CD8-positive, alpha-beta memory T cell (primary cell): Measurements from ENCODE around the gene ZMPSTE24. TPM values are rescaled to one million over a fixed set of nuclear protein-coding genes. Genes with fewer than 3 reads are reported as not detected.

Source experiments
- CTCF ChIA-PET: fragments of 350-600 bp; sonication (Branson Sonifier 250); formaldehyde crosslinking; loops from one replicate; lab custom pipeline; 2021; ENCODE audit warnings: antibody characterized with exemption; lab: Charles Lee
- POLR2A ChIA-PET: fragments of 350-600 bp; sonication (Branson Sonifier 250); formaldehyde crosslinking; loops from one replicate; lab custom pipeline; 2021; ENCODE audit warnings: antibody characterized with exemption; lab: Charles Lee
- DNase-seq, 5 donors: peaks; one replicate each; pipeline versions ENCODE4 v3.0.0 to v3.0.0-alpha.2; 2020 to 2022; ENCODE audit warnings: mixed read lengths in 1 of 5
- H3K27ac ChIP-seq: one replicate; pipeline ENCODE4 v1.7.0; 2013; ENCODE audit warnings: low read depth, mild to moderate bottlenecking, low read length, moderate library complexity
- H3K27me3 ChIP-seq: 2 replicates; pipeline ENCODE4 v1.7.0; 2013; ENCODE audit warnings: low read length, mild to moderate bottlenecking; ENCODE audit not compliant: insufficient read depth, poor library complexity, severe bottlenecking
- H3K36me3 ChIP-seq: 2 replicates; pipeline ENCODE4 v1.7.0; 2013; ENCODE audit warnings: mild to moderate bottlenecking, low read length, moderate library complexity; ENCODE audit not compliant: insufficient read depth
- H3K4me1 ChIP-seq: 2 replicates; pipeline ENCODE4 v1.7.0; 2013; ENCODE audit warnings: mild to moderate bottlenecking, low read length, moderate library complexity; ENCODE audit not compliant: insufficient read depth
- H3K4me3 ChIP-seq: 2 replicates; pipeline ENCODE4 v1.7.0; 2013; ENCODE audit warnings: mild to moderate bottlenecking, low read length
- H3K9me3 ChIP-seq: 2 replicates; pipeline ENCODE4 v1.7.0; 2013; ENCODE audit warnings: mild to moderate bottlenecking, low read length
- H3K27ac Mint-ChIP-seq, 8 donors: one replicate each; pipeline ENCODE4 v1.8.0; 2020 to 2021; ENCODE audit warnings: mixed read lengths in 8 of 8, mild to moderate bottlenecking in 6 of 8, inconsistent platforms in 3 of 8, moderate library complexity in 3 of 8
- H3K27me3 Mint-ChIP-seq, 2 donors: one replicate each; pipeline ENCODE4 v1.8.0; 2020 to 2021; ENCODE audit warnings: mixed read lengths in 2 of 2, mild to moderate bottlenecking in 1 of 2, moderate library complexity in 1 of 2
- H3K36me3 Mint-ChIP-seq, 3 donors: one replicate each; pipeline ENCODE4 v1.8.0; 2020 to 2021; ENCODE audit warnings: mixed read lengths in 3 of 3, inconsistent platforms in 1 of 3, mild to moderate bottlenecking in 1 of 3
- H3K4me1 Mint-ChIP-seq, 3 donors: one replicate each; pipeline ENCODE4 v1.8.0; 2020 to 2021; ENCODE audit warnings: mixed read lengths in 3 of 3, inconsistent platforms in 1 of 3, mild to moderate bottlenecking in 1 of 3
- H3K4me3 Mint-ChIP-seq, 7 donors: one replicate each; pipeline ENCODE4 v1.8.0; 2020 to 2021; ENCODE audit warnings: mixed read lengths in 7 of 7, mild to moderate bottlenecking in 6 of 7, moderate library complexity in 4 of 7, inconsistent platforms in 2 of 7
- H3K9me3 Mint-ChIP-seq, 5 donors: one replicate each; pipeline ENCODE4 v1.8.0; 2020 to 2022; ENCODE audit warnings: mixed read lengths in 5 of 5, mild to moderate bottlenecking in 3 of 5, moderate library complexity in 2 of 5, inconsistent platforms in 1 of 5
- polyA plus RNA-seq: library from polyadenylated mRNA; unstranded; fragments of 300-500 nt; fragmentation: Illumina TruSeq; gene quantifications from one replicate; pipeline ENCODE4 v1.2.3, GENCODE V29; 2021
- total RNA-seq, 2 experiments: library from RNA; stranded (reverse); gene quantifications; one replicate each; pipeline ENCODE4 v1.2.3, GENCODE V29; 2021

The ZMPSTE24 gene
- total and polyA plus RNA-seq, 3 experiments from 2014 or later, result 32.5 to 53.7 (median 51.0) TPM

DNA sequence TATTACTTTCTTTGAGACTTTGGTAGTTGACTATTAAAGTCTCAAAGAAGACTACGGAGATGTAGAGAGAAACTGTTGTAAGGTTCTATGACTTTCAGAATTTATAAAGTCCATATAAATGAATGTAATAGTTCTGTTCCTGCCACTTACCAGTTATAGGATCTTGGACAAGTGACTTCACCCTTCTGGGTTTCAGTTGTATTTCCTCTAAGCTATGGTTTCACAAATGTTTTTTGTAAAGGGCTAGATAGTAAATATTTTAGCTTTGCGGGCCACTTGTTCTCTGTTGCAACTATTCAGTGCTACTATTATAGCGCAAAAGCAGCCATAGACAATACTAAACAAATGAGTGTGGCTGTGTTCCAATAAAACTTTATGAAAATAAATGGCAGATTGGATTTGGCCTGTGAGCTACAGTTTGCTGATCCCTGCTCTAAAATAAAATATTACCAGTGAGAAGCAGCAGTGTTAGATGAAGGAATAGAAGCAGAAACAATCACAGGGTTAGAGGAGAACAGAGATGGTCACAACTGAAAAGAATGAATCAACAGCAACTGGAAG is 14.7 kb downstream of the ZMPSTE24 start:
- CTCF ChIA-PET, result interaction anchor here (1.4 kb wide), 1 partner anchor 42 kb away, joined by 4 read pairs; no protein-coding TSS in a partner anchor
- peaks cover 0 to 71% (median 33%) of the 10 kb centered on the region in 3 donors for H3K36me3 Mint-ChIP-seq
- H3K27ac Mint-ChIP-seq, result peak overlapping the region in 5 of 8 donors; percentile 12 to 74 (median 23)
- Histone ChIP-seq H3K4me3 (no peak overlapping the region), H3K36me3 (peaks cover 45% of the 10 kb centered on the region), H3K9me3 (no peaks in the 10 kb centered on the region), H3K27ac (no peak overlapping the region), H3K27me3 (no peaks in the 10 kb centered on the region), H3K4me1 (no peaks in the 10 kb centered on the region)
- H3K27me3 Mint-ChIP-seq, result no peaks in the 10 kb centered on the region
- H3K9me3 Mint-ChIP-seq, result no peaks in the 10 kb centered on the region
- no peak overlapping the region for H3K4me3 Mint-ChIP-seq
- POLR2A ChIA-PET, result no interaction called here
- H3K4me1 Mint-ChIP-seq, result peaks cover 0 to 9% (median 3%) of the 10 kb centered on the region in 3 donors
- no peak for DNase-seq

DNA sequence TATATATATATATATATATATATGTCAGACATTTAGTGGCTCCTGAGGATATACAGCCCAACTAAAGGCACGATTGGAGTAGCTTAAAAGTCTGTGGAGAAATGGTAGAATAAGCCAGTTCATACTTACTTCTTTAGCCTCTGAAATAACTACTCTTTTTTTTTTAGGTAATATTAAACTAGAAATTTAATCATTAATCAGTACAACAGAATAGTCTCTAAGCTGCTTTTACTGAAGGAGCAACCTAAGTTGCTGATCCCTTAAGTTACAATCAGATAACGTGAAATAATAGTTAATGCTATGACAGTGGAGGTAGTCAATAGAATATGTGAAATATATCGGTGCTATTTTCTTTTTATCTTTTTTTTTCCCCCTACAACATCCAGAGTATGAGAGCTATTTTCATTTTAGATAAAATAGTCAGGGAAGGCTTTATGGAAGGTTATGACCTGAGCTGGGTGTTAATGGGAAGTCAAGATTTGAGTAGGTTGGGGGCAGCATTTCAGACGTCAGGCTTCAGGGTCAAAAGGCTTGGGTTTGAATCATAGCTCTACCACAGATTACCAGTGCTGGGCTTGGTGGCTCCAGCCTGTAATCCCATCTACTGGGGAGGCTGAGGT is 15.6 kb downstream of the ZMPSTE24 start:
- H3K27me3 ChIP-seq, result no peaks in the 10 kb centered on the region
- POLR2A ChIA-PET, result no interaction called here
- H3K27me3 Mint-ChIP-seq, result no peaks in the 10 kb centered on the region
- H3K4me1 Mint-ChIP-seq, result peaks cover 0 to 9% (median 3%) of the 10 kb centered on the region in 3 donors
- H3K27ac ChIP-seq, result no peak overlapping the region
- peaks cover 0 to 67% (median 32%) of the 10 kb centered on the region in 3 donors for H3K36me3 Mint-ChIP-seq
- no peak overlapping the region for H3K4me3 ChIP-seq
- H3K36me3 ChIP-seq, result peaks cover 36% of the 10 kb centered on the region
- CTCF ChIA-PET, result interaction anchor here (0.8 to 1.4 kb wide), 3 partner anchors 41 to 131 kb away, joined by 3 to 4 read pairs (median 3); no protein-coding TSS in a partner anchor
- no peaks in the 10 kb centered on the region for H3K9me3 Mint-ChIP-seq
- no peaks in the 10 kb centered on the region for H3K9me3 ChIP-seq
- H3K4me3 Mint-ChIP-seq, result no peak overlapping the region
- no peaks in the 10 kb centered on the region for H3K4me1 ChIP-seq
- no peak for DNase-seq
- H3K27ac Mint-ChIP-seq, result peak overlapping the region in 1 of 8 donors; percentile 43

DNA sequence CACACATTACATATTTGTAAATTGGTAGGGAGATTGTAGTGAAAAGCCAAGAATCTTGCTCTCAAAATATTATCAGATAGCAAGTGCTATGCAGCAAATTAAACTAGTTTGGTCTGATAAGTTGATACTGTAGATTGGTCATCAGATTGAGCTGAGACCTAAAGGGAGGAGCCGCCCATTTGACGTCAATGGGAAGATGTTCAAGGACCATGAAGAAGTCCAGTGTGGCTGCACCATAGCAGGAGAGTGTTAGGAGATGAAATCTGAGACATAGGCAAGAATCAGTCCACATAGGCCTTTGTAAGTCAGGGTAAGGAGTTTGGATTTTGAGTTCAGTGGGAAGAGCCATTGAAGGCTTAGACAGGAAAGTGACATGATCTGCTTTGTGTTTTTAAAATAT is 16.3 kb downstream of the ZMPSTE24 start:
- CTCF ChIA-PET, result interaction anchor here (1.2 to 1.4 kb wide), 2 partner anchors 41 to 130 kb away, joined by 3 to 4 read pairs; no protein-coding TSS in a partner anchor

DNA sequence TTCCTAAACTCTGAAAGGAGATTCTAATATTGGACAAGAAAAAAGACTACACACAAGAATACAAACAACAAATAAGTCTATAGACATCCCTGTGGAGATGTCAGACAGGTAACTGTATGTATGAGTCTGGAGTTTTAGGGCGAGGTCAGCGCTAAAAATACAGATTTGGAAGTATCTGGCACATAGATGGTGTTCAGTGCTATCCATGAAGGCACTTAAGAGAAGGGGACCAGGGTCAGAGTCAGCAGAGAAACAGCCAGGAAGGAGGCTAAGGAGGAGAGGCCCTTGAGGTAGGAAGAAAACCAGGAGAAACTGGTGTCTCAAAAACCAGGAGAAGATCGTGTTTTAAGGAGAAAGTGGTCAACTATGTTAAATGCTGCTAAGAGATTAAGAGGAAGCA is 18.1 kb downstream of the ZMPSTE24 start:
- Histone ChIP-seq H3K27me3 (no peaks in the 10 kb centered on the region), H3K4me1 (no peaks in the 10 kb centered on the region), H3K27ac (no peak overlapping the region), H3K9me3 (no peaks in the 10 kb centered on the region), H3K36me3 (peaks cover 21% of the 10 kb centered on the region), H3K4me3 (no peak overlapping the region)
- H3K36me3 Mint-ChIP-seq, result peaks cover 0 to 70% (median 27%) of the 10 kb centered on the region in 3 donors
- no peak overlapping the region for H3K4me3 Mint-ChIP-seq
- H3K9me3 Mint-ChIP-seq, result no peaks in the 10 kb centered on the region
- no peaks in the 10 kb centered on the region for H3K27me3 Mint-ChIP-seq
- CTCF ChIA-PET, result interaction anchor here (0.6 kb wide), 1 partner anchor 102 kb away, joined by 3 read pairs; no protein-coding TSS in a partner anchor
- peaks cover 1 to 7% (median 3%) of the 10 kb centered on the region in 3 donors for H3K4me1 Mint-ChIP-seq
- POLR2A ChIA-PET, result no interaction called here
- DNase-seq, result no peak
- peak overlapping the region in 5 of 8 donors; percentile 0 to 65 (median 22) for H3K27ac Mint-ChIP-seq

More for the DNA sequence above, 16.3 kb downstream of the ZMPSTE24 start:
- H3K4me1 Mint-ChIP-seq, result peaks cover 0 to 9% (median 3%) of the 10 kb centered on the region in 3 donors
- H3K4me3 Mint-ChIP-seq, result no peak overlapping the region
- no peaks in the 10 kb centered on the region for H3K27me3 Mint-ChIP-seq
- no peaks in the 10 kb centered on the region for H3K4me1 ChIP-seq
- no peaks in the 10 kb centered on the region for H3K9me3 Mint-ChIP-seq
- H3K36me3 Mint-ChIP-seq, result peaks cover 0 to 71% (median 33%) of the 10 kb centered on the region in 3 donors
- DNase-seq, result no peak
- POLR2A ChIA-PET, result no interaction called here
- no peak overlapping the region for H3K4me3 ChIP-seq
- peaks cover 36% of the 10 kb centered on the region for H3K36me3 ChIP-seq
- H3K27ac ChIP-seq, result no peak overlapping the region
- no peaks in the 10 kb centered on the region for H3K9me3 ChIP-seq
- peak overlapping the region in 1 of 8 donors; percentile 35 for H3K27ac Mint-ChIP-seq
- no peaks in the 10 kb centered on the region for H3K27me3 ChIP-seq

DNA sequence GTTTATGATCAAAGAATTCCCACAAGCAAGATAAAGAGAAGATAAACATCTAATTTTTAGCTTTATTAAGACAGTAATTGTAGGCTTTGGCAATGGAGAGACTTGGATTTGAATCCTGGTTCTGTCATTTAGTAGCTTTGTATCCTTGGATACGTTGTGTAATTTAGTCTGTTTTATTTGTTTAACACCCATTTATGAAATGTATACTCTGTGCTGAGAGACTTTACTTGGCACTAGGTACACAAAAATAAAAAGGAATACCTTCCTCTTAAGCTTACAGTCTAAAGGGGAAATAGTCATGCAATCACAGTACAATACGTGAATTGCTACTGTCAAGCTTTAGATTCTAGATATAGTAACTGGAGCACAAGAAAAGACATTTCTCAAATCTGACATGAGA is 23.8 kb downstream of the ZMPSTE24 start:
- Histone ChIP-seq H3K4me1 (no peaks in the 10 kb centered on the region), H3K9me3 (no peaks in the 10 kb centered on the region), H3K4me3 (no peak overlapping the region), H3K27ac (no peak overlapping the region), H3K36me3 (peaks cover 4% of the 10 kb centered on the region), H3K27me3 (no peaks in the 10 kb centered on the region)
- no peak overlapping the region for H3K27ac Mint-ChIP-seq
- H3K4me3 Mint-ChIP-seq, result no peak overlapping the region
- H3K9me3 Mint-ChIP-seq, result no peaks in the 10 kb centered on the region
- peaks cover 0 to 58% (median 11%) of the 10 kb centered on the region in 3 donors for H3K36me3 Mint-ChIP-seq
- H3K4me1 Mint-ChIP-seq, result peaks cover 0 to 5% (median 0%) of the 10 kb centered on the region in 3 donors
- DNase-seq, result no peak
- ChIA-PET POLR2A (interaction anchor here (0.8 kb wide), 1 partner anchor 19 kb away, joined by 3 read pairs; no protein-coding TSS in a partner anchor), CTCF (interaction anchor here (0.9 to 2.6 kb wide), 4 partner anchors 10 to 138 kb away, joined by 3 to 9 read pairs (median 4); no protein-coding TSS in a partner anchor)
- H3K27me3 Mint-ChIP-seq, result no peaks in the 10 kb centered on the region

DNA sequence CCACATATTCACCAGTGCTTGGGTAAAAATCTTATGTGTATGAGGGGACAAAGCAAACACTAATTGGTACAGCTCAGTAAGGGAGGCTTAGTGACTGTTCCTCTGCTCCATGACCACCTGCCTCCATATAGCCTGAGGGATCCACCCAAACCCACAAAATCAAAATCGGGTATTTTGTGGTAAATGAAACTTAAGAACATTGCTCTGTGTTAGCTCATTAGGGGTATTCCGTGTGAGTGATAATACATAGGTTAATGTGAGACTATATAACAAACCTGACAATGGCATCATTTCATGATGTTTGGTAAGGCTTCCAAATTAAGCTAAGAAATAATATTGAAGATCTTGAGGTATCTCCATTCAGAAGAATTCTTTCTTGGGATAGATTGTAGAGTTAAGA is 33.3 kb downstream of the ZMPSTE24 start:
- POLR2A ChIA-PET, result no interaction called here
- Mint-ChIP-seq H3K27ac (peak overlapping the region in 4 of 8 donors; percentile 14 to 40 (median 20)), H3K27me3 (no peaks in the 10 kb centered on the region), H3K36me3 (peaks cover 4 to 59% (median 22%) of the 10 kb centered on the region in 3 donors), H3K9me3 (no peaks in the 10 kb centered on the region), H3K4me1 (peaks cover 0 to 4% (median 3%) of the 10 kb centered on the region in 3 donors), H3K4me3 (no peak overlapping the region)
- Histone ChIP-seq H3K27ac (no peak overlapping the region), H3K4me3 (no peak overlapping the region), H3K27me3 (no peaks in the 10 kb centered on the region), H3K4me1 (no peaks in the 10 kb centered on the region), H3K9me3 (no peaks in the 10 kb centered on the region), H3K36me3 (peaks cover 34% of the 10 kb centered on the region)
- no peak for DNase-seq
- CTCF ChIA-PET, result interaction anchor here (1.1 to 1.4 kb wide), 3 partner anchors 10 to 138 kb away, joined by 3 to 5 read pairs (median 4); partner anchors contain the start of gene COL9A2

DNA sequence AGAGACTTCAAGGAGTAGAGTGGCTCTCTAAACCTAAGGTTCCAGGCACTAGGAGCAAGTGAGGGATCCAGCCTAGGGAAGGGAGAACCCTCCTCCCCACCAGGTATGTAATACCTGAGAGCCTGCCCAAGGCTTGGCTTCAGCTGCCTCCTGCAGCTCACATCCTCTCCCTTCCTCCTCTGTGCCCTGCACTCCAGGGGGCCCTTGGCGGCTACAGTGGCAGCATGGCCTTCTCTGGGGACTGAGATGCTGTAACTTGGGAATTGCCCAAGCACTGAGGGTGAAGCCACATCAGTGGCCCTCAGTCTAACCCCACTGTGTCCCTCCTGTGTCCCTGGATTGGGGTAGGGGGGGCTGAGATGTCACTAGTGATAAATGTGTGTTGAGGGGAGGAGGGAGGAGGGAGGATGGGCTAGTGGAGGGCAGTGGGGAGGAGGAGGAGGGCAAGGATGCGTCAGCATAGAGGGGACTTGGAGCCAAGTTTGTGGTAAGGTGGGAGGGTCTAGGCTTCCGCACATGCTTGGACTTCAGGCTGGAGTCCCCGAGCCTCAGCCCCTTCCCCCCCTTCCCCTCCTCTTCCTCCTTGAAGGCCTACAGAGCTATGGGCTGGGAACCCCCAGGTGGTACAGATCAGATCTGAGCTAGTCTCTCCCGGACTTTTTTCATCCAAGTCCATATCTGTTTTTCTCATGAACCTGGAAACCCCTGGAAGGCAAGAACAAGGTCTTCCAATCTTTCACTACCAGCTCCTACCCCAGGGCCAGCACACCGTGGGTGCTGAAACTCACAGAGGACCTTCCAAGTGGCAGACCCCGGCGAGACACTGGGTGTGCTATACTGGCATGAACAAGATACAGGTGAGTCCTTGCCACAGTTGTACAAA is 41.6 kb downstream of the ZMPSTE24 start:
- no peaks in the 10 kb centered on the region for H3K27me3 Mint-ChIP-seq
- ChIA-PET POLR2A (no interaction called here), CTCF (interaction anchor here (1.1 to 1.3 kb wide), 2 partner anchors 19 to 215 kb away, joined by 3 read pairs; no protein-coding TSS in a partner anchor)
- no peaks in the 10 kb centered on the region for H3K9me3 ChIP-seq
- H3K4me1 Mint-ChIP-seq, result no peaks in the 10 kb centered on the region
- no peak overlapping the region for H3K27ac ChIP-seq
- no peak overlapping the region for H3K4me3 Mint-ChIP-seq
- H3K4me1 ChIP-seq, result no peaks in the 10 kb centered on the region
- H3K36me3 Mint-ChIP-seq, result no peaks in the 10 kb centered on the region
- H3K9me3 Mint-ChIP-seq, result no peaks in the 10 kb centered on the region
- no peak overlapping the region for H3K4me3 ChIP-seq
- H3K27me3 ChIP-seq, result no peaks in the 10 kb centered on the region
- H3K27ac Mint-ChIP-seq, result peak overlapping the region in 1 of 8 donors; percentile 42
- no peaks in the 10 kb centered on the region for H3K36me3 ChIP-seq
- no peak for DNase-seq
